A673 (cell line): ENCODE results near the gene ITPRIPL2. TPM values are rescaled to one million over a fixed set of nuclear protein-coding genes. Genes with fewer than 3 reads are reported as not detected.

Experiments
- BruUV-seq: library from RNA; stranded (reverse); fragments of 400-500 nt; replicated peaks from 2 replicates; lab custom pipeline; 2021; lab: Mats Ljungman, UMichigan
- CTCF ChIA-PET: fragments of 300-600 bp; sonication (Branson Sonifier 250); formaldehyde crosslinking; loops from one replicate; lab custom pipeline; 2022; ENCODE audit warnings: antibody characterized with exemption; lab: Charles Lee
- POLR2A ChIA-PET: fragments of 300-600 bp; sonication (Branson Sonifier 250); formaldehyde crosslinking; loops from one replicate; lab custom pipeline; 2022; ENCODE audit warnings: antibody characterized with exemption; ENCODE audit not compliant: low non-redundant PET; lab: Charles Lee
- DNase-seq: peaks from one replicate; pipeline ENCODE4 v3.0.0-alpha.2; 2015; ENCODE audit warnings: low spot score
- H3K27ac ChIP-seq: fragments of 200-600 bp; sonication (generic); 2 replicates; pipeline ENCODE4 v1.5.1; 2016; ENCODE audit warnings: mixed run types, low read depth, mild to moderate bottlenecking, mixed read lengths, antibody characterized with exemption, low read length; ENCODE audit not compliant: poor library complexity, severe bottlenecking
- H3K27me3 ChIP-seq: fragments of 200-600 bp; sonication (generic); replicated peaks from 2 replicates; pipeline ENCODE4 v1.6.1; 2017; ENCODE audit warnings: mixed run types, low read depth, mild to moderate bottlenecking, mixed read lengths, antibody characterized with exemption, low read length; ENCODE audit not compliant: insufficient read depth, poor library complexity
- H3K36me3 ChIP-seq: fragments of 200-600 bp; sonication (generic); 2 replicates; pipeline ENCODE4 v1.6.1; 2016; ENCODE audit warnings: mixed run types, mild to moderate bottlenecking, mixed read lengths, antibody characterized with exemption, low read length; ENCODE audit not compliant: insufficient read depth, poor library complexity, severe bottlenecking
- H3K4me1 ChIP-seq: fragments of 200-600 bp; sonication (generic); 2 replicates; pipeline ENCODE4 v1.6.1; 2017; ENCODE audit warnings: mixed run types, mild to moderate bottlenecking, mixed read lengths, antibody characterized with exemption, low read length; ENCODE audit not compliant: insufficient read depth, poor library complexity, severe bottlenecking
- H3K4me3 ChIP-seq: fragments of 200-600 bp; sonication (generic); 2 replicates; pipeline ENCODE4 v1.5.1; 2016; ENCODE audit warnings: low read depth, mixed run types, mild to moderate bottlenecking, mixed read lengths, low read length; ENCODE audit not compliant: poor library complexity, severe bottlenecking
- H3K9me3 ChIP-seq: fragments of 200-600 bp; sonication (generic); 2 replicates; pipeline ENCODE4 v1.6.1; 2016; ENCODE audit warnings: mixed run types, low read depth, mild to moderate bottlenecking, mixed read lengths, antibody characterized with exemption, low read length; ENCODE audit not compliant: poor library complexity, severe bottlenecking
- CTCF ChIP-seq: fragments of 300-800, 200-600 bp; sonication (generic); conservative IDR thresholded peaks from 2 replicates; pipeline ENCODE4 v1.5.1; 2017; ENCODE audit warnings: low read depth, mild to moderate bottlenecking, antibody characterized with exemption, low read length, moderate library complexity, mixed read lengths
- EZH2 ChIP-seq: fragments of 200-600 bp; sonication (generic); IDR thresholded peaks from 2 replicates; pipeline ENCODE4 v1.6.1; 2017; ENCODE audit warnings: borderline replicate concordance, low read depth, mild to moderate bottlenecking, mixed read lengths, antibody characterized with exemption, low read length; ENCODE audit not compliant: poor library complexity, severe bottlenecking
- intact Hi-C: fragments of 100-400 bp; cut with micrococcal nuclease; formaldehyde crosslinking; loops from one replicate; pipeline ENCODE4 v1.10.0; 2022; ENCODE audit not compliant: unreplicated experiment
- total RNA-seq: library from RNA; stranded (reverse); gene quantifications from 2 replicates; pipeline ENCODE4 v1.2.3, GENCODE V29; 2021

ITPRIPL2 gene
- total RNA-seq, 1 experiment from 2014 or later = 20.2 TPM

GRCh38 chr16:19094542-19095365 is 19.0 kb upstream of the ITPRIPL2 start:
- H3K36me3 ChIP-seq = no peaks in the 10 kb centered on the region
- no peaks in the 10 kb centered on the region for H3K9me3 ChIP-seq
- H3K27ac ChIP-seq = no peak overlapping the region
- DNase-seq = no peak
- no peak overlapping the region for H3K4me3 ChIP-seq
- TF ChIP-seq CTCF (peak; percentile 36; the same call in 1 of the 2 replicates), EZH2 (no peak)
- CTCF ChIA-PET = interaction anchor here (0.6 kb wide), 1 partner anchor 406 kb away, joined by 6 read pairs; no protein-coding TSS in a partner anchor
- no peaks in the 10 kb centered on the region for H3K4me1 ChIP-seq
- H3K27me3 ChIP-seq = no peaks in the 10 kb centered on the region
- POLR2A ChIA-PET = interaction anchor here (0.7 kb wide), 1 partner anchor 369 kb away, joined by 10 read pairs; no protein-coding TSS in a partner anchor
- intact Hi-C loops = no loop called here
- no TSS peak for BruUV-seq

- POLR2A ChIA-PET = no interaction called here
- Histone ChIP-seq H3K4me3 (no peak overlapping the region), H3K36me3 (no peaks in the 10 kb centered on the region), H3K9me3 (no peaks in the 10 kb centered on the region), H3K27me3 (no peaks in the 10 kb centered on the region), H3K27ac (no peak overlapping the region), H3K4me1 (no peaks in the 10 kb centered on the region)
- intact Hi-C loops = no loop called here
- no TSS peak for BruUV-seq
- no peak for DNase-seq
- TF ChIP-seq EZH2 (no peak), CTCF (no peak)
- CTCF ChIA-PET = no interaction called here
Observed at GRCh38 chr16:19095654-19096053, 18.1 kb upstream of the ITPRIPL2 start.

- DNase-seq = no peak
- intact Hi-C loops = no loop called here
- Histone ChIP-seq H3K9me3 (no peaks in the 10 kb centered on the region), H3K27ac (no peak overlapping the region), H3K36me3 (no peaks in the 10 kb centered on the region), H3K4me1 (no peaks in the 10 kb centered on the region), H3K4me3 (no peak overlapping the region), H3K27me3 (no peaks in the 10 kb centered on the region)
- no TSS peak for BruUV-seq
- CTCF ChIA-PET = no interaction called here
- TF ChIP-seq CTCF (no peak), EZH2 (no peak)
- POLR2A ChIA-PET = no interaction called here
Observed at GRCh38 chr16:19098173-19098572, 15.6 kb upstream of the ITPRIPL2 start.
